Skin epidermis (tissue), 12 donors: ENCODE measurements around the gene CHRNA7.

Experiments used
- H3K27ac ChIP-seq, 21 experiments: fragments of 200-600 bp; sonication (generic) in 11 of 21; one replicate each; pipeline ENCODE4 v1.5.0; 2020; ENCODE audit warnings: mild to moderate bottlenecking in 3 of 21, inconsistent platforms in 2 of 21, moderate library complexity in 2 of 21
- H3K4me3 ChIP-seq, 7 experiments: fragments of 200-600 bp; sonication (generic) in 2 of 7; one replicate each; pipeline ENCODE4 v1.5.0; 2020; ENCODE audit warnings: inconsistent platforms in 2 of 7, mild to moderate bottlenecking in 2 of 7, moderate library complexity in 1 of 7

The CHRNA7 gene

GRCh38 chr15:32029862-32030781 lies at the start of gene CHRNA7:
CHRNA7 (plus strand) TSS chr15:32030515; CDS start chr15:32030595, 80 bp downstream.
- peak within 1 kb of the TSS in 3 of 21 experiments; percentile 21 to 74 (median 53) for H3K27ac ChIP-seq

GRCh38 chr15:31985607-31986006 lies 44.7 kb upstream of the CHRNA7 start:
- Histone ChIP-seq H3K27ac (no peak overlapping the region), H3K4me3 (no peak overlapping the region)

More at GRCh38 chr15:32029862-32030781, at the start of gene CHRNA7:
- peak within 1 kb of the TSS; percentile 34 to 56 (median 43) for H3K4me3 ChIP-seq

GRCh38 chr15:31993062-31993461 lies 37.3 kb upstream of the CHRNA7 start:
- no peak overlapping the region for H3K27ac ChIP-seq
- H3K4me3 ChIP-seq = no peak overlapping the region

- Histone ChIP-seq H3K4me3 (no peak overlapping the region), H3K27ac (no peak overlapping the region)
These were observed 32.6 kb upstream of the CHRNA7 start for GRCh38 chr15:31997711-31998110.

GRCh38 chr15:32003558-32003957 lies 26.8 kb upstream of the CHRNA7 start:
- no peak overlapping the region for H3K4me3 ChIP-seq
- H3K27ac ChIP-seq = no peak overlapping the region

- no peak overlapping the region for H3K27ac ChIP-seq
- no peak overlapping the region for H3K4me3 ChIP-seq
These were observed 26.1 kb upstream of the CHRNA7 start for GRCh38 chr15:32004249-32004648.

GRCh38 chr15:32007355-32007960 lies 22.9 kb upstream of the CHRNA7 start:
- no peak overlapping the region for H3K4me3 ChIP-seq
- no peak overlapping the region for H3K27ac ChIP-seq

GRCh38 chr15:32014953-32015352 lies 15.4 kb upstream of the CHRNA7 start:
- H3K27ac ChIP-seq = no peak overlapping the region
- no peak overlapping the region for H3K4me3 ChIP-seq

- no peak overlapping the region for H3K4me3 ChIP-seq
These were observed 10.2 kb upstream of the CHRNA7 start for GRCh38 chr15:32020156-32020555.

GRCh38 chr15:32028921-32029320 lies 1.4 kb upstream of the CHRNA7 start:
- no peak overlapping the region for H3K4me3 ChIP-seq
- H3K27ac ChIP-seq = no peak overlapping the region

More at GRCh38 chr15:32020156-32020555, 10.2 kb upstream of the CHRNA7 start:
- no peak overlapping the region for H3K27ac ChIP-seq

GRCh38 chr15:32029409-32029861 lies 880 bp upstream of the CHRNA7 start:
- Histone ChIP-seq H3K27ac (no peak overlapping the region), H3K4me3 (peak overlapping the region in 4 of 7 experiments; percentile 34 to 56 (median 49))

- Histone ChIP-seq H3K4me3 (peak overlapping the region; percentile 34 to 56 (median 43)), H3K27ac (peak overlapping the region in 3 of 21 experiments; percentile 21 to 74 (median 53))
These were observed 480 bp downstream of the CHRNA7 start for GRCh38 chr15:32030795-32031194.

GRCh38 chr15:32033186-32033890 lies 3.0 kb downstream of the CHRNA7 start:
- H3K27ac ChIP-seq = no peak overlapping the region
- no peak overlapping the region for H3K4me3 ChIP-seq

- no peak overlapping the region for H3K27ac ChIP-seq
- no peak overlapping the region for H3K4me3 ChIP-seq
These were observed 3.8 kb downstream of the CHRNA7 start for GRCh38 chr15:32034106-32034505.

- Histone ChIP-seq H3K4me3 (no peak overlapping the region), H3K27ac (no peak overlapping the region)
These were observed 5.0 kb downstream of the CHRNA7 start for GRCh38 chr15:32035285-32035684.

- H3K4me3 ChIP-seq = no peak overlapping the region
These were observed 6.7 kb downstream of the CHRNA7 start for GRCh38 chr15:32036971-32037370.

GRCh38 chr15:32041294-32041693 lies 11.0 kb downstream of the CHRNA7 start:
- Histone ChIP-seq H3K4me3 (no peak overlapping the region), H3K27ac (no peak overlapping the region)

More at GRCh38 chr15:32036971-32037370, 6.7 kb downstream of the CHRNA7 start:
- H3K27ac ChIP-seq = no peak overlapping the region

- no peak overlapping the region for H3K4me3 ChIP-seq
- no peak overlapping the region for H3K27ac ChIP-seq
These were observed 12.1 kb downstream of the CHRNA7 start for GRCh38 chr15:32042269-32042972.

- H3K4me3 ChIP-seq = no peak overlapping the region
These were observed 23.4 kb downstream of the CHRNA7 start for GRCh38 chr15:32053719-32054118.

More at GRCh38 chr15:32053719-32054118, 23.4 kb downstream of the CHRNA7 start:
- no peak overlapping the region for H3K27ac ChIP-seq
